ENCODE measurements around the gene KCTD19. TPM values are rescaled to one million over a fixed set of nuclear protein-coding genes. Genes with fewer than 3 reads are reported as not detected.

Gene KCTD19
- total RNA-seq, 1 experiment from 2014 or later, result 0.32 TPM

GRCh38 chr16:67255553-67256221 is 70.9 kb downstream of the KCTD19 start:
- no peaks in the 10 kb centered on the region for H3K9me3 ChIP-seq (ENCODE audit: low read depth, low read length, poor library complexity, severe bottlenecking)
- CTCF ChIA-PET, result no interaction called here
- H3K27me3 ChIP-seq (replicated peaks; ENCODE audit: insufficient read depth, low read depth, low read length, poor library complexity), result no peaks in the 10 kb centered on the region
- DNase-seq (ENCODE audit: low spot score), result no peak
- intact Hi-C loops (cut with micrococcal nuclease; ENCODE audit: unreplicated experiment), result no loop called here
- H3K27ac ChIP-seq (ENCODE audit: low read depth, low read length, poor library complexity, severe bottlenecking), result no peak overlapping the region
- BruUV-seq (replicated peaks), result no TSS peak
- no peaks in the 10 kb centered on the region for H3K4me1 ChIP-seq (ENCODE audit: insufficient read depth, low read length, poor library complexity, severe bottlenecking)
- H3K36me3 ChIP-seq (ENCODE audit: insufficient read depth, low read length, poor library complexity, severe bottlenecking), result no peaks in the 10 kb centered on the region
- TF ChIP-seq EZH2 (IDR thresholded peaks at IDR 0.05; ENCODE audit: borderline replicate concordance, low read depth, low read length, poor library complexity, severe bottlenecking) (no peak), CTCF (conservative IDR thresholded peaks at IDR 0.05; ENCODE audit: low read depth, low read length) (no peak)
- POLR2A ChIA-PET (ENCODE audit: low non-redundant PET), result no interaction called here
- no peak overlapping the region for H3K4me3 ChIP-seq (ENCODE audit: low read depth, low read length, poor library complexity, severe bottlenecking)

GRCh38 chr16:67254801-67255552 is 71.6 kb downstream of the KCTD19 start:
- H3K9me3 ChIP-seq (ENCODE audit: low read depth, low read length, poor library complexity, severe bottlenecking), result no peaks in the 10 kb centered on the region
- no TSS peak for BruUV-seq (replicated peaks)
- no peak for DNase-seq (ENCODE audit: low spot score)
- no peak overlapping the region for H3K27ac ChIP-seq (ENCODE audit: low read depth, low read length, poor library complexity, severe bottlenecking)
- H3K27me3 ChIP-seq (replicated peaks; ENCODE audit: insufficient read depth, low read depth, low read length, poor library complexity), result no peaks in the 10 kb centered on the region
- intact Hi-C loops (cut with micrococcal nuclease; ENCODE audit: unreplicated experiment), result no loop called here
- no peak for TF ChIP-seq EZH2 (IDR thresholded peaks at IDR 0.05; ENCODE audit: borderline replicate concordance, low read depth, low read length, poor library complexity, severe bottlenecking)
- TF ChIP-seq CTCF (conservative IDR thresholded peaks at IDR 0.05; ENCODE audit: low read depth, low read length), result no peak
- ChIA-PET CTCF (no interaction called here), POLR2A (ENCODE audit: low non-redundant PET) (no interaction called here)
- peaks cover 2% of the 10 kb centered on the region for H3K4me1 ChIP-seq (ENCODE audit: insufficient read depth, low read length, poor library complexity, severe bottlenecking)
- no peaks in the 10 kb centered on the region for H3K36me3 ChIP-seq (ENCODE audit: insufficient read depth, low read length, poor library complexity, severe bottlenecking)
- H3K4me3 ChIP-seq (ENCODE audit: low read depth, low read length, poor library complexity, severe bottlenecking), result no peak overlapping the region

GRCh38 chr16:67252609-67253497 is 73.7 kb downstream of the KCTD19 start:
- Histone ChIP-seq H3K4me1 (ENCODE audit: insufficient read depth, low read length, poor library complexity, severe bottlenecking) (peaks cover 22% of the 10 kb centered on the region), H3K9me3 (ENCODE audit: low read depth, low read length, poor library complexity, severe bottlenecking) (no peaks in the 10 kb centered on the region), H3K36me3 (ENCODE audit: insufficient read depth, low read length, poor library complexity, severe bottlenecking) (no peaks in the 10 kb centered on the region), H3K4me3 (ENCODE audit: low read depth, low read length, poor library complexity, severe bottlenecking) (no peak overlapping the region), H3K27me3 (replicated peaks; ENCODE audit: insufficient read depth, low read depth, low read length, poor library complexity) (no peaks in the 10 kb centered on the region), H3K27ac (ENCODE audit: low read depth, low read length, poor library complexity, severe bottlenecking) (no peak overlapping the region)
- POLR2A ChIA-PET (ENCODE audit: low non-redundant PET), result no interaction called here
- CTCF ChIA-PET, result no interaction called here
- BruUV-seq (replicated peaks), result no TSS peak
- intact Hi-C loops (cut with micrococcal nuclease; ENCODE audit: unreplicated experiment), result no loop called here
- DNase-seq (ENCODE audit: low spot score), result no peak
- TF ChIP-seq CTCF (conservative IDR thresholded peaks at IDR 0.05; ENCODE audit: low read depth, low read length), result no peak
- TF ChIP-seq EZH2 (IDR thresholded peaks at IDR 0.05; ENCODE audit: borderline replicate concordance, low read depth, low read length, poor library complexity, severe bottlenecking), result no peak
